COLO668 (cell line): ENCODE results near the gene POMGNT2.

Experiments
- DNase-seq: peaks from one replicate; lab custom pipeline; 2025; ENCODE audit not compliant: unreplicated experiment; lab: John Stamatoyannopoulos, UW

Gene POMGNT2

GRCh38 chr3:43104039-43104438, 1.8 kb downstream of the POMGNT2 start:
- no peak for DNase-seq

GRCh38 chr3:43102773-43103480, 3.0 kb downstream of the POMGNT2 start:
- peak; percentile 62 for DNase-seq

DNA sequence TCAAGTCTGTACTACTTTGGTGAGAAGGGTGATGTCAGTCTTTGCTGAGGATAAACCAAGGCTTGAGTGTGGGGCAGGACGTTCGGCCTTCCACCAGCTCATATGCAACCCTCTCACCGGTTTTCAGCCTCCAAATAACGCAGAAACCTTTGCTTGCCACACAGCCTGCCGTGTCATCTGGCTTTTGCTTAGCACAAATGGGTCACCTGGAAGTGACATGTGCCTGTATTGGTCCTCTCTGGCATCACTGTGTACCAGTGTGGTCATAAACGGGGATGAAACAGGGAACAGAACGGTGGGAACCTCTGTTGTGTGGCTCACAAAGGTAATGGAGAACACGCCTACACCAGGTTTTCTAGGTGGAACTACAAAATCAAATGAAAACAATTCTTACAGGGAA, 7.1 kb downstream of the POMGNT2 start:
- no peak for DNase-seq

GRCh38 chr3:43097400-43098080, 8.3 kb downstream of the POMGNT2 start:
- no peak for DNase-seq

- DNase-seq, result no peak
Observed at GRCh38 chr3:43096761-43097160, 9.1 kb downstream of the POMGNT2 start.

GRCh38 chr3:43095370-43095769, 10.5 kb downstream of the POMGNT2 start:
- no peak for DNase-seq

DNA sequence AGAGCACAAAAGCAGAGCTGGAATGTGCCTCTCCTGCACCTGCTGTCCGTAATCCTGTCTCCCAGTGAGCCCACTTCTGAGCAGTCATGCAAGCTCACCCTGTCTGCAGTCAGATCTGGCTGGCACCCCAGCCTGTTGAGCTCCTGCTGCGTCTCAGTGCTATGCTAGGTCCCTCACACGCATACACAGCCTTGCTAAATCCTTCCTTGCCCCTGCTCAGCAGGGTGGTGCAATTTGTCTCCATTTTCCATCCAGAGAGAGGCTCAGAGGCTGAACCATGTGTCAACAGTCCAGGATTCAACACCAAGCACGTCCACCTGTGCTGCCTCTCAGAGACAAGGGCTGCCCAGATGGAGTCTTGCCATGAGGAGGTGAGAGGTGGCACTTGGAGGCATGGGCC, 11.0 kb downstream of the POMGNT2 start:
- no peak for DNase-seq

DNA sequence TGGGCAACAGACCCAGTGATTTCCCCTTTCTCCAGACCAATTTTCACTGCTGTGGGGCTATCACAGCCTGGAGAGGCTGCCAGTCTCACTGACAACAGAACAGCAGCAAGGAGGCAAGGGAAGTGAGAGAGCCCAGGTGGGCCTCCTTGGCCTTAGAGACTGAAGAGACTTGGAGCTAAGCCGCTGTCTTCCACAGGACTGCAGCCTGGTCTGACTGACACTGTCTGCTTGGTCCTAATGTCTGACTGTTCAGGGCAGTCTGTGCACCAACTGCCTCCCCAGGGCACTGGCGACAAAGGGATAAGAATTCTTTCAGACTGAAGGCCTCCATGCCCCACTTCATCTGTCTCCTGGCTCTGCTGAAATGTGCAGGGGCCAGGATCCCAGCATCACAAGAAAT, 11.5 kb downstream of the POMGNT2 start:
- no peak for DNase-seq

- no peak for DNase-seq
Observed at GRCh38 chr3:43093974-43094373, 11.9 kb downstream of the POMGNT2 start.

DNA sequence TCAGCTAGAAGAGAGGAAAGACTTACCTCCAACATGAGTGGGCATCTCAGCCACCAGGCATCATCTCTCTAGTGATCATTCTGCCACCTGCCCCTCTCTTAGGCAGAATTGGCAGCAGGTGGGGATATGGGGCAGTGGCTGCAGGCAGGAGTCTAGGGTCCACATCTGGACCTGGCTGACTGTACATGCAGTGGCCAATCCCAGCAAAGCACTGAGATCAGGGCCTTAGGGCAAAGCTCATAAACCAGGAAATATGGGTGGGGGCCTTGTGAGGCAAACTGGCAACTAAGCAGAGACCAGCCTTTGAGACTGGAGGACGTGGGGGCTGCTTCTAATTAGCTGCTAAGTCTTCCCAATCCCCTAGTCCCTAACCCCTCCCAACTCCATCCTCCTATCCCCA, 12.9 kb downstream of the POMGNT2 start:
- DNase-seq, result no peak

GRCh38 chr3:43091481-43091880, 14.4 kb downstream of the POMGNT2 start:
- no peak for DNase-seq

DNA sequence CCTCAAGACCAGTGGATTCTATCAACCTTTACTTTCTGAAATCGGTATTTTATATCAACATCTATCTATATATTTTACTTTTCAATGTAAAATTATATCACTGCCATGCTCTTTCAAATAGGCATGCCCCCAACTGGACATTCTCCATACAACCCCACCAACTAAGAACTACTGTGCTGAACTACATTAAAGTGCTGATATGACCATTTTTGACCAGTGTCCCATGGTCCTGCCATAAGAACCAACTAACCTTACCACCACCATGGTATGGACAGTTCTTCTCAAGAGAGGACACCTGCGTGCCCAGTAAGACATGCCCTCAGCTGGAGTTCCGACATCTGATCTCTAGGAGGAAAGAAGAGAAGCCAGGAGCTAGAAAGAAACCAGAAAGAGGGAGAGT, 15.6 kb downstream of the POMGNT2 start:
- DNase-seq, result no peak

- DNase-seq, result no peak
Observed at GRCh38 chr3:43089081-43089480, 16.8 kb downstream of the POMGNT2 start.

DNA sequence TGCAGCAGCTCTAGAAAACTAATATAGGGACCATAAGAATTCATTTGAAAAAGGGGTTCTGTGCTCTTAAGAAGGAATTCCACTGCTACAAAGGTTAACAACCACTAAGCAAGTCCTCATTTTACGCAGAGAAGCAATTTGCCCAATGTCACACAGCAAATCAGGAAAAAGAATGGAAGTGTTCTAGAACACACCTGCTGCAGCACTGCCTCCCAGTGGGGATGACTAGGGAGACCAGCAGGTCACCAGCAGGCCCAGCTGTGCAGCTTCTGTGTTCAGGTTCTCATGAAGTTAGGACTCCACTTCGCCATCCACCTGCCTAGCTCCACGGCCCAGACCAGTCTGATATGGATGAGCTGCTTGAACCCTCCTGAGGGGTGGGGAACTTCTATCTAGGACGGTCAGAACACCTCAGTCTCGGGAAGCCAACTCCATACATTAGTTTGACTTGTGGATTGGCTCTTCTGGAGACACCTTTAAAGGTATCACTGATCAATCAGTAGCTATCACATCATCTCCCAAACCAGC, 18.6 kb downstream of the POMGNT2 start:
- DNase-seq, result no peak

- no peak for DNase-seq
Observed at GRCh38 chr3:43086460-43087165, 19.3 kb downstream of the POMGNT2 start.

- no peak for DNase-seq
Observed at GRCh38 chr3:43082457-43082856, 23.4 kb downstream of the POMGNT2 start.

DNA sequence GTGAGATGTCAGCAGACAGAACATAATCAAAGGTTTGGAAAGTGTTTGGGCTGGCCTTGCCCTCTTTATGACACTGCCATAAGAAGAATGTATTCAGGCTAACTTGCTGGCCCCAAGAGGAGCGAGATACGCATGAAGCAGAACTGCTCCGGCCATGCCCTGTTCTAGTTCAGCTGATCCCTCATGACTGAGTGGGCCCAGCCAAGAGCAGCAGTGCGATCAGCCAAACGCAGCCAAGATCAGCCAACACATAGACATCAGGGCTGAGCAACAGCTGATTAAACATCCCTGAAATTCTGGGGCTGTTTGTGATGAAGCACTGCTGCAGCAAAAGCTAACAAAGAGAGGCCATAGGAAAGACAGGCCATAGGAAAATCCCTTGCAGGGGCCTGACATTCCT, 24.1 kb downstream of the POMGNT2 start:
- no peak for DNase-seq

DNA sequence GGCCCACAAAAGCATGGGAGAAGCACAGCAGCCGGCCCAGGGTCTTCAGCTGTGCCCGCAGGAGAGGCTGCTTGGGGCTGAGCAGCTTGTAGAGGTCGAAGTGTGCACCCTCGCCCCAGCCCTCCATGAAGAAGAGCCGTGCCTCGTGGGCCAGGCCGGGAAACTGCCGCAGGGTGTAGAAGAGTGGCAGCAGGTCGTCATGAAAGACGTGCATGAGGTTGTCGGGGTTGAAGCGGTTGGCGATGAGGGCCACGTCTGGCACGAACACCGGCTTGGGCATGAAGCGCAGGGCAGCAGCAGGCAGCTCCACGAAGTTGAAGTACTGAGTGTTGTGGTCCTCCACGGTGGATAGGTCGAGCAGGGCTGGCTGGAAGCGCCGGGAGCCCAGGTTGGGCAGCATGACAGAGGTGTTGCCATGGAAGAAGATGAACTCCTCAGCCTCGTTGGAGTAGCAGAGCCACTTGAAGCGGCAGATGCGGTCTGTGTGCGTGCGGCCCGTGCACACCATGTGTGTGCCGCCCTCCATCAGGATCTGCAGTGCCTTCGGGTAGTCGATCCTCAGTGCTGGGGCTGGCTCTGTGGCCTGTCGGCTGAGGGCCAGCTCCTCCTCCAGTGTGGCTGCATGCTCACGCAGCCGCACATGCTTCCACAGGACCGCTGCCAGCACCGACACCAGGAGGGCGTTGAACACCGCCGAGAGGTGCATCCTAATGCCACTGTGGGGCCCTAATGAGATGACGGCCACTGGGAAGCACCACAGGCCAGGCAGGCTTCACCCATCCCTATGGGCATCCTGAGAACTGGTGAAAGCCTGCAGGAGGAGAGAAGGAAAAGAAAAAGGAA, 24.9 kb downstream of the POMGNT2 start:
- DNase-seq, result no peak

DNA sequence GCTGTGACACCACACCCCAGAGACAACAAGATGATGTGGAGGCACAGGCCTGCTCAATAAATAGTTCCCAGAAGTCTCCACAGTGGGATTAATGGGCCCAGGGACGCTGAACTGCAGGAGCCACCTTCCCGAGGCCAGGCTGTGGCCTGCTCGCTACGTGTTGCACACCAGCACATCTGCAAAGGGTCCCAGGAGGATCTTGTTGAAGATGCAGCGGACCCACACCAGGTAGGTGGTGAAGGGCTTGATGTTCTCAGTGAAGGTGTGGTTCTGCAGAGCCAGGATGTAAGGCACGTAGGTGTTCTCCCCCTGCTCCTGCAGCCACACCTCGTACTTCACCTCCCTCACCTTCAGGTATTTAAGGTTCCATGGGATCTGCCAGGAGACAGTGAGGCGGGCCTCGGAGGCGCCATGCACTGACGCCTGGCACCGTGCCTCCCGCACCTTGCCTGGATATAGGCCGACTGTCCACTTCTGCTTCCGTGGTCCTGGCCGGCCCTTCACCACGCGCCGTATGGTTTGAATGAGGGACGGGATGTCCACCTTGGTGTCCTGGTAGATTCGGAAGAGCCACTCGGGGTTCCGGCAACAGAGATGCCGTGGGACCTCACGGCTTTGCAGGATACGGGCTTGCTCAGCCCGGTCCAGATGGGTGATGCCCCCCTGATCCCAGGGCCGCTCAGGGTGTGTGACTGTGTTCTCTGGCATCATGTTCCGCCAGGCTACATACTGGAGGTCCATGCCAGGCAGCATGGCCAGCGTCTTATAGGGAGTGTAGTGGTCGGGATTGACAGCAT, 26.1 kb downstream of the POMGNT2 start:
- no peak for DNase-seq

GRCh38 chr3:43077707-43078106, 28.2 kb downstream of the POMGNT2 start:
- DNase-seq, result no peak
